NCI-H2171 (cell line): ENCODE measurements around the gene CEP164.
"Not testable (repeated sequence)": the region's sequence is repeated elsewhere in the genome, so short reads cannot be mapped to it uniquely, and the experiment has no call there.

Source experiments
- DNase-seq: peaks from one replicate; lab custom pipeline; 2025; lab: John Stamatoyannopoulos, UW

The CEP164 gene

DNA sequence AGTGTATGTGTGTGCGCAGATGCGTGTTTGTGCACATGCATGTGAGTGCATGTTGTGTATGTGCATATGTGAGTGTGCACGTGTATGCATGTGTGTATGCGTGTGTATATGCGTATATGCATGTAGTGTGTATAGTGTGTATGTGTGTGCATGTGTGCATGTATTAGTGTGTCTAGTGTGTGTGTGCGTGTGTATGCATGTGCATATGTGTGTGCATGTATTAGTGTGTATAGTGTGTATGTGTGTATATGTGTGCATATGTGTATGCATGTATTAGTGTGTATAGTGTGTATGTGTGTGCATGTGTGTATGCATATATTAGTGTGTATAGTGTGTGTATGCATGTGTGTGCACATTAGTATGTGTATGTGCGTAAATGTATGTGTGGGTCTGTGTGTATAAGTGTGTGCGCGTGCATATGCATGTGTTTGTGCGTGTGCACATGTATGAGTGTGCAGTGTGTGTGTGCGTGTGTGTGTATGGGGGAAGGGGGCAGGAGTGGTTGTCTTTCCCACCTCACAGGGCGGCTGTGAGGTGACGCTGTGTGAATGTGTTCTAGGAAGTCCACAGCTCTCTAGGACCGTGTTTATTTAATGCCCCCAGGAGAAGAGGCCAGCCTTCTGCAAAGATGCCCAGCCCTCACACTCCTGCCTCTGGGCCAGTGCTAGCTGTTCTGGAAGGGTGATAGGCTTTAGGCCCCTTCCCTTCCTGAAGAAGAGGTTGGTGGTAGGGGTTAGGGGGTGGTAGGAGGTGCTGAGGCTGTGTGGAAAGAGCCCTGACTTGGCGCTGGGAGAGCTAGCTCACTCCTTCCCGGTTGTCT is 114.6 kb downstream of the CEP164 start:
- DNase-seq: no peak

DNA sequence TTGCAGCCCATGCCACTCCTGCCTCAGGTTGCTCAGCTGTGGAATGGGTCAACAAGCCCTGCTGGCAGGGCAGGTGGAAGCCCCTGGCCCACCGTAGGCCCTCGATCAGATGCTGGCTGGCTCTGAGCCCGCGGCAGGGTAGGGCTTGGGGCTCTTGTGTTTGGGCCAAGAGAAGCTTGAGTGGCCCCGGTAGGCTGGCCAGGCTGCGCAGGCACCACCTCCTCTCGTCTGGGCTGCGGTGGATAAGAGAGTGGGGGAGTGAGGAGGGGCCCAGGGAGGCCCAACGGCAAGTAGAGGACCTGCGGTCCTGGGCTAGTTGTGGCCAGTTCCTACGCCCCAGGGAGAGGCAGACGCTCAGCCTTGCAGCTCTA is 115.2 kb downstream of the CEP164 start:
- no peak for DNase-seq

DNA sequence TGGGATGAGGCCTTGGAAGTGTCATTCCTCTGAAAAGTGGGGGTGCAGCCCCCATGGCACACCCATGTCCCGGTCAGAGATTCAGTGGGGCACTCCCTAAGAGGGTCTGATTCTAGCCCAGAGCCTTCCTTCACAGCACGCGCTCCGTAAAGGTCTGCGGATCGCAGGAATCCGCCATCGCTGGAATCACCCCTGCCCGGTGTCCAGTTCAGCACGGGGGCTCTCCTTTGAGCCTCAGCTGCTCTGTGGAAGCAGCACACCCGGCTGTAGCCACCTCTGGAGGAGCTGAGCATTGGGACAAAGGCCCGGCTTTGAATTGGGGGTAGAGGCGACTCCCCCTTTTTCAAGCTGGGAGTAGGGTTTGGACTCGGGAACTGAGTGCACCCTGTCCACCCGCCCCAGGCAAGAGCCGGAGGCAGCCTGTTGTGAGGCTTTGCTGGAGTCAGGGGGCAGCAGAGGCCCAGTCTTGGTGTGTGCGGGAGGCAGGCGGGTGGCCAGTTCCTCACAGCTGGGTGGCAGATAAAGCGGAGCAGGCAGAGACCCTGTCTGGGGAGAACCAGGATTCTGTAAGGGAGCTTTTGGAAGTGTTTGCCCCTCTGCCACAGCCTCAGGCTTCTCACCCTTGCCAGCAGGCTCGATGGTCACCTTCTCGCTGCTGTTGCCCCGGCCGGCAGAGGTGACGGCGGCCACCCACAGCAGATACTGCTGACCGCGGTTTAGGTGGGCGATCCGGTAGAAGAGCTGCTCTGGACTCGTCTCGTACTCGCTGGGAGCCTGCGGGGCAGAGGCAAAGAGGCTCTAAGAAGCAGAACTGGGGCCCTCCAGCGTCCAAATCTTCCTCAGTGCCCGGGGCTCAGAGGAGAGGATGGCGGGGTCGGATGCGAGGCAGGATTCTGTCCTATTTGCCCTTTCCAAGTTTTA is 115.9 kb downstream of the CEP164 start:
- no peak for DNase-seq

DNA sequence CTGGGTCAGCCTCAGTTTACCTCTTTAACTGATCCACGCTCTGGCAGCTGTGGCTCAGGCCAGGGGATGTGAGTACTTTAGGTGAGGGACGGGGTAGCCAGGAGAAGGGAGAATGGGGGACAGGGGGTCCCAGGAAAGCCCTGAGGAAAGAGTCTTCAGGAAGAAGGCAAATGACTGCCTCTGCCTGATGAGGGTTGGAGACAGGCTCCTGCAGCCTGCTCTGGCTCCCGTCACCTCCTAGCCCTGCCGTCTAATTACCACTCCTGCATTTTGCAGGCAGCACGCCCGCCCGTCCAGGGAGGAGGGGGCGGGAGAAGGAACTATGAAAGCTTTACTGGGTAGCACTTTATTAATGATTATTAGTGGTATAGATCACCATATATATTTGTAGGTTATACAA is 116.6 kb downstream of the CEP164 start:
- no peak for DNase-seq

DNA sequence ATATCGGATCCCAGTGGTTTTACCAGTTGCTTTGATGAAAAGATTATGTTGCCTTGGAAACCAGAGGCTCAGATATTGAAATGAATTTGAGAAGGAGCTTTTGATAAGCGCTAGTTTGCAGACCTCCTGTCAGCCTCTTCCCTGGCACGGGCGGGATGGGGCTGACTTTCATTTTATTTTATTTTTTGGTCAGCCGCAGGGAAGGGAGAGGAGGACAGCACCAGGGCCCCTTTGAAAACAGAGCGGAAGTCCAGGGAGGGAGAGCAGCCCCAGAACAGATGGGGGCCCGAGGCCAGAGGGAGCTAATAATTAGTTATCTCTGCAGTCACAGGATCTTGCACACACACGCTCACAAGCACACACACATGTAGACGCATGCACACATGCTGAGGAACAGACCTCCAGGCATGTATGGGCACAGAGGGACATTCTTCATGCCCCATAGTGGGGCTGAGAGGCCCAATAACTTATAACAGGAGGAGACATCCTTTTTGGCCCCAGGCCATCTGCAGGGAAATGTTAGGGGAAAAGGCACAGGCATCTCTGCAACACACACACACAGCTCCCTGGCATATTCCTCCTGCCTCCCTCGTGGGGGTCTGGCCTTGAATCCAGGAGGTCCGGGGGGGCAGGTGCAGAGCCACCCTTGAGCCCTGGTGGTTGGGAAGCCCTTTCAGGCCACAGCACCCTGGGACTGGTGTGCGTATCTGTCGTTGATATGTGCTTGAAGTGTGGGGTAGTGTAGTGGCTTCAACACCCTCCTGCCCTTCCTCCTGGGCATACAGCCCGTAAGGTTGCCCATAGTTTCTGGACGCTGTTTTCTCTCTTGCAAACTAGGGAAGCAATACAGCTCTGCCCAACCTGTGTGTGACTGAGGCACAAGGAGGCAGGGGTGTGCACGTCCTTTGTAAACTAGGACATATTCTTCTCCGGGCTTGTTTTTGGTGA is 117.3 kb downstream of the CEP164 start:
- DNase-seq: no peak

DNA sequence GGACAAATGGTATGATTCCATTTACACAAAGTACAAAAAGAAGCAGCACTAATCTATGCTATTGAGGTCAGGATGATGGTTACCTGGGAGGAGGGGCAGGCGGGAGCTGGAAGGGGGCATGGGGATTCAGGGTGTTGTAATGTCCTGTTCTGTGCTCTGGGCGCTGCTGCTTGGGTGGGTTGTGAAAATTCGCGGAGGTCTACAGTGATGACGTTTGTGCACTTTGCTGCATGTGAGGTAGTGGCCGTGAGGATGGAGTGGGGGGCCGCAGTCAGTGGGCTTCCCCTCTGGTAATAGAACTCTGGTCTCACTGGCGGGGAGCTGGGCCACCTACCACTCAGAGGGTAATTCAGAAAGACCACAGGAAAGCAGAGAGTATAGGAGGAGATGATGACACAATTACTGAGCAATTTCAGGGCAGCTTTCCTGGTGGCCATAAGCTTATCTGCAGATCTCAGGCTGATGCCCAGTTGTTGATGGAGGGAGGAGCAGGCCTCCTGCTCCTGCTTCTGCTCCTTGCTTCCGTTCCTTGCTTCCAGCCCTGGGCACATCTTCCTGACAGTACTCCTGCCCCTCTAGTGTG is 121.5 kb downstream of the CEP164 start:
- no peak for DNase-seq

DNA sequence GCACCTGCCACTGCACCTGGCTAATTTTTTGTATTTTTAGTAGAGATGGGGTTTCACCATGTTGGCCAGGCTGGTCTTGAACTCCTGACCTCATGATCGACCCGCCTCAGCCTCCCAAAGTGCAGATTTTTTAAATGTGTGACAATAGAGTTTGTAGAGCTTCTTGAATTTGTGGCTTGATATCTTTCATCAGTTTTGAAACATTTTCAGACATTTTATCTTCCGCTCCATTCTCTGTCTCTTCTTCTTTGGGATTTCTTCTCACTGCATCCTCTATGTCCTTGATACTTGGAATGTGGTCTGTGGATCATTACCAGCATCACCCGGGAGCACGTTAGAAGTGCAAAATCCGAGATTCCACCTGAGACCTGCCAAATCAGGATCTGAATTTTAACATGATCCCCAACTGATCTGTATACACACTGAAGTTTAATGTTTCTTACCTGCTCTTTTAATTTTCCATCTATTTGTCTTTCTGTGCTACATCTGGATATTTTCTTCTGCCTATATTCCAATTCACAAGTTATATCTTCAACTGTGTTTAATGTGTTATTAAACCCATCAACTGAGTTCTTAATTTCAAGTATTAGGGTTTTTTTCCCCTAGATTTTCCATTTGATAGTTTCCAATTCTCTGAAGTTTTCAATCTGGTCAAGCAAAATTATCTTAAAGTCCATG is 126.4 kb downstream of the CEP164 start:
- DNase-seq: no peak

DNA sequence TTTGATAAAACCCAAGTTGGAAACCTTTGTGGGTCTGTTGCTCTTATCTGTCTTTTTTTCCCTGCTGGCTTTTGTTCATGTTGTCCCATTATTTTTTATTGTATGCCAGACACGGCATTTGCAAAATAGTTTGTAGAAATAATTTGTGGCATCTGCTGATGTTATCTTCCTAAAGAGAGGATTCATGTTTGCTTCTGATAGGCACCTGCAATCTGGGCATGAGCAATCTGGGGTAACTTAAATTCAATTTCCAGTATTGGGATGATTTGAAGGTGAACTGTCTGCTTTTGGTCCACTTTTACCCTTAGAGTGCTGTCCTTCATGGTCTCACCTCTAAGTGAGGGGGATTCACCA is 126.9 kb downstream of the CEP164 start:
- no peak for DNase-seq

DNA sequence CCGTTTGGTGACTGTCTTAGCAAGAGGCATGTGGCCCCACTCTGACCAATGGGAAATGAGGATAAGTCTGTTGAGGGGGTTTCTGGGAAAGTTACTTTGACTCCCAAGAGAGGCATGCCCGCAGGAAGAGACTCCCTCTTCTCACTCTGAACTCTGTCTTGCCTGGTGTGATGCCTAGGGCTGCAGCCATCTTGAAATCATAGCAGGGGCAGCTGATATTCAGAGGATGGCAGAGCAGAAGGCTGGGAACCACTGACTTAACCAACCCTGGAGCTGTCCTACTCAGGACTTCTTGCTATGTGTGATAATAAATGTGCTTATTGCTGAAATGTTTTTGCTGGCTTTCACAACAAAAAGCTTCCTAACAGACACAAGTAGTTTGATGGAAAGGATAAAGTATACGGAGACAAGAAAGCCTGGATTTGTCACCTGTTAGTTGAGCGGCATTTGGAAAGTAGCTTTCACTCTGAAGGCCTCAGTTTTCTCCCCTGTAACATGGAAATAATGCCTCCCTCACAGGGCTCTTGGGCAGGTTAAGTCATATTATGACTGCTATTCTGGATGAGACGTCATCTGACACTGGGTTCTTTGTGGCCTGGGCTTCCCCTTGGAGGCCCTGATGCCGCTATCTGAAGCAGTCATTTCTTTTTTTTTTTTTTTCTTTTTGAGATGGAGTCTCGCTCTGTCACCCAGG is 128.5 kb downstream of the CEP164 start:
- DNase-seq: no peak

DNA sequence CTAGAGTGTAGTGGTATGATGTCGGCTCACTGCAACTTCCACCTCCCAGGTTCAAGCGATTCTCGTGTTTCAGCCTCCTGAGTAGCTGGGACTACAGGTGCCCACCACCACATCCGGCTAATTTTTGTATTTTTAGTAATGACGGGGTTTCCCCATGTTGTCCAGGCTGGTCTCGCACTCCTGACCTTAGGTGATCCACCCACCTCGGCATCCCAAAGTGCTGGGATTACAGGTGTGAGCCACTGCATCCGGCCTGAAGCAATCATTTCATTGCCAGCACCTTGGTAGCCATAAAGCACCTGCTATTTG is 129.0 kb downstream of the CEP164 start:
- not testable (repeated sequence) for DNase-seq

DNA sequence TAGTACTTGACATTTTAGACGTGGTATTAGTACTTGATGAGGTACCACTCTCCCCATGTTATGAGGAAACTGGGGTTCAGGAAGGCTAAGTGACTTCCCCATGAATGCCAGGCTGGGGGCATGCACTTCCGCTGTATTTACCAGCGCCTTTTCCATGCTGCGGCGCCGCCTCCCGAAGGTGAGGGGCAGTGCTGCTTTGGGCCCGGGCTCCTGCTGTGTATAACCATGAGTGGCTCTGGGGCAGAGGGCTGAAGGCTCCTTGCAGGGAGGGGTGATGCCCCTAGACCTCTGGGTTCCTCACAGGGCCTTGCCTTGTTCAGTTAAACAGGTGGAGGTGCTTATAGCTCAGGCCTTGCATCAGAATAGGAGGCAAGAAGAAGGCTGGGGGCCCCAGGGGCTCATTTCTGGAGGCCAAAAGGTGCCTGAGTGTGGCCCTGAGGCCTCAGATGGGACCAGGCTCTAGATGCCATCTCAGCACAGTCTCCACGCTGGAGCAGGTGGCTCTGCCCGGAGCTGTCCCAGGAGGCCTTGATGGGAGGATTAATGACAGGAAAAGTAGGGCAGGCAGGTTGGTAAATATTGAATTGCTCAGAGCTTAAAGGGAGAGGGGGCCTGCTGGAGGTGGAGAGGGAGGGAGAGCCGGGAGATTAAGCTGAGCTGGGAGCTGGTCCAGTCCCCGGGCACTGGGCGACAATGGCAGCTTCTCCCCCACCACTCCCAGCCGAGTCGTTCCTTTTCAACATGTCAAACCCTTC is 129.6 kb downstream of the CEP164 start:
- DNase-seq: peak; percentile 55

DNA sequence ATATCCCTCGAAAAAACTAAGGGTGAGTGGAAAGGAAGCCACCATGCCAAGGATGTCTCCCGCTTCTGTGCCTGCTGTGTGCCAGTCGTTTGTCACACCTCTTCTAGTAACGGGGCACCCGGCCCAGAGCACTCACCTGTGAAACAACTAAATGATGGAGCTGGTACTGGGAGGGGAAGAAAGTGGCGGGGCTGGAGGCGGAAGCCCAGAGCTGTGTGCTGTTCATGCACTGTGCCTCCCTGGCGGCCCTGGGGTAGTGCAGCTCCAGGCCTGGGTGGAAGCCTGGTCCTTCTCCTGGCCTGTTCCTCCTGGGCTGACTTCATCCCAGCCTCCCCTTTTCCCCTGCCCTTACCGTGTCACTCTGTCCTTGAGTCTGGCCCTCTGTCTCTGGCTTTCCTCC is 130.2 kb downstream of the CEP164 start:
- no peak for DNase-seq

DNA sequence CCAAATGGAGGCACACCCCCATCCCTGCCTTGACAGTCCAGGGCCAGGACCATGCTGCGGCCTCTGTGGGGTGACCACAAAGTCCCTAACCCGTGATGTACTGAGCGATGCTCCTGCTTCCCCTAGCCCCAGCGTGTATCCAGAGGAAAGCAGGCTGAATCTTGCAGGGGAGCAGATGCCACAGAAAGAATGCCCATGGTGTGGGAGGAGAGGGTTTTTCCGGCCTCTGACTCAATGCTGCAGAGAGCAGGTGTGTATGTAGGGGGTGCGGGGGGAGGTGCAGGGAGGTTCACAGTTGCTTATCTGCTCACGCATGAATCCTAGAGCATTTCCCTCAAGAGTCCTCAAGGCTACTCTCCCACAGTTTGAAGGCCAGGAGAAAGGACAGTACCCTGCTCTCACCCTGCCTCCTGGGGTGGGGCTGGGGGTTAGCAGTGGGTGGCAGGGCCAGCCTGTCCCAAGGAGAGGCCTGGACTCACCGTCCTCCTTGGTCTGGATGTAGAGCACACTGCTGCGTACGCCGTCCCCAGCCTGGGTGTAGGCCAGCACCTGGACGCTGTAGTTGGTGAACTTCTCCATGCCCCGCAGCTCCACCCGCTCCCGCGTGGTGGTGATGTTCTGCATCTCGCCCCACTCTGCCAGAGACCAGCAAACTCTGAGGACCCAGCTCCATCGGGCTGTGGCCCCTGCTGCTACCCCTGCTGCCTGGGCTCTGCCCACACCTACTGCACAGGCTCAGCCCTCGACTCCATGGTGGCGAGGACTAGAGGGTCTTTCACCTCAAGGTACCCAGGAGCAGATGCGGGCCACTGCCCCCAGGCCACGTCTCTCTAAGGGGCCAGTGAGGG is 130.8 kb downstream of the CEP164 start:
- DNase-seq: no peak

DNA sequence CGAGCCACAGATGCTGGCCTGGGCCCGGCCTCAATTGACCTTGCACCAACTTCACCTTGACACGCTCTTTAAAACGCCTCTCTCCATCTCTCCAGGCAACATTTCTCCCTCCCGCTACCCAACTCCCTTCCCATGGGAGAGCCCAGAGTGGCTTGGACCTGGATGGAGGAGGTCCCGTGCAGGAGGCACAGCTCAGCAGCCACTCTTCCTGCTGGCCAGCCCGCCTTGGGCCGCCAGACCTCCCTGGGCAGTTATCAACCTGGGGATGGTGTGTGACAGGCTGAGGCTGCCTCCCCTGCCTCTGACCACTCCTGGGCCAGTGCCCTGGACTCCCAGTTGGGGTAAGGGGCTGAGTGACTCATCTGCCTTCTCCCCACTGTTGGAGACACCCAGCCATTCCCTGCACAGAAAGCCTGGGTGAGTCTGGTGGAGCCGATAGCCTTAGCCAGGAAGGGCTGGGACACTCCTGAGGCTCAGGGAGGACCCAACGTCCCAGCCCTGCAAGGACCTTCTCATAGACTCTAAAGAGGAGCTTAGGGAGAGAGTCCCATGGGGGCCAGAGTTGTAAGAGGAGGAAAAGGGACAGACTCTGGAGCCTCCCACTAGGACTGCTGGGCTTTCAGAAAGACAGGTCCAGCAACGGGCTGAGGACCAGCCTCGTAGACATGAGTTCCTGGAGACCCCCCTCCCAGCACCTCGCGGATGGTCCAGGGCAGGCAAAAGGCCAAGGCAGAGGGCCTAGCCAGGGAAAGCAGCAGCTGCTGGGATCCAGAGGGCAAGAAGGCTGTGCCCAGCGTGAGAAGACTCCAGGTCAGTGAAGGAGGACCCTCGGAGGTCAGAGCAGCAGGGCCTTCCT is 131.7 kb downstream of the CEP164 start:
- DNase-seq: no peak

DNA sequence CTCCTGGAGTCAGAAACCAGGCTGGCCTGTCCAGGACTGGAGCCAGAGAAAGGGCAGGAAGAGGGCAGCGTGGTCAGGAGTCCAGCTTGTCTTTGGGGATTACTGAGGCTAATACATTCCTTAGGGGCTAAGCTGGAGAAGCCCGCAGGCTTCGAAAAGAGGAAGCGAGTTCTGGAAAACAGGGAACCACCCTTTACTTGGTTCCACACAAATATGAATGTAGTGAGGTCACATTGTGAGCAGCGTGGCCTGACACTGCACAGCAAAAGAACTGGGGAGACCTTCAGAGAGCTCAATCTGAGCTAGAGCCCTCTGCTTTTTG is 132.3 kb downstream of the CEP164 start:
- DNase-seq: no peak

DNA sequence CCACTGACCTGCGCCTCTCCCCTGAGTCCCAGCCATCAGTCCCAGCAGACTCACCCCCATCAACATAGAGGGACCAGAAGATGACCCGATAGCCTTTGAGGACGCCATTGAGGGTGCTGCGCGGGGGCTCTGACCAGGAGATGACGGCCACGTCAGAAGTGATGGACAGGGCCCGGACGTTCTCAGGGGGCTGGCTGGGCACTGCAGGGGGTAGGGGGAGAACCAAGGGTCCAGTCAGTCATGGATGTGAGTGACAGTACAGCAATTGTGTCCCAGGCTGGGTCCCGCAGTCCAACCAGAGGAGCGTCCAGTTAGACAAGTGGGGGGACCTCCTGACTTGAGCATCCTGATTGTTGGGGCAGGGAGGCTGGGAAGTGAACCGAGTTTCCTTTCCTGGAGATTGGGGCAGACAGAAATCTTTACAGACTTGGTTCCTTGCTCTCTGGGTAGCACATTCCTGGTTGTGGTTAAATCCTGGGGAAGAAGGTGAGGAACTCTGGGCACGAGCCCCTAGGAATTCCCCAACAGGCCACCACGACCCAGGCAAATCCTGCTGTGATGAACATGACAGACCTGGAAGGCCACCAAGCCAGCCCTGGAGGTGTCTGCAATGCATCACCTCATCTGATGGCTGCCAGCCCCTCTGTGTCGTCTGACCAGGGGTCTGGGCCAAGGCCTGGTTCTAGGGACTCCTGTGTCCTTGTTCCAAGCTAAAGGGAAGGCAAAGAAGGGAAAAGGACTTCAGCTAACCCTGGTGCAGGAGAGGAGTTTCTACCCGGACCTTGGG is 133.9 kb downstream of the CEP164 start:
- DNase-seq: no peak

DNA sequence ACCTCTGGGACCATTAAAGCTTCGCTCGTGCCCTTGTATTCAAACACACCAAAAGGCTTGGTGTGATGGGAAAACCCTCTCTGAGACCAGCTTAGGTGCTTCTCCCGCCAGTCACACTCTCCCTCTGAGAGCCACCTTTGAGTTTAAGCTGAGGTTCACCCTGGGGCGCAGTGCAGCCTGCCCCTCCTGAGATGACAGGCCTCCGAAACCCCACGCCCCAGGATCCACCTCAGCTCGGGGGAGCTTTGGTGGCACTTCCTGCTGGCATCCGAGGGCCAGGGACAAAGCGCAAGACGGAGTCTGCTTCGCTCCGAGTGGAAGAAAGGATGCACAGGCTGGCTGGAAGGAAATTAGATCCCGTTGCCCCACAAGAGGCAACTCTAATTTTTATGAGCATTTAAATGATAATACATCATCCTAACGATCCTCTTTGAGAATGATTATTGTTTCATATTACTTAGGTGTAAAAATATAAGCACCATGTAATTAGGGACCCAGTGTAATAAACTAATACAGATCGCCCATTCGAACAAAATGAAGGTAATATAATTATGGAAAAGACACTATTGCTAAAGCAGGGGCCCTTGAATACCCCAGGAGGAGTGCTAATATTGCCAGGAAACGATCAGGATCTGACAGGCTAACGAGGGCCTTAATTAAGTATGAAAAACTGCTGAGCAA is 134.7 kb downstream of the CEP164 start:
- DNase-seq: no peak
